GM19238 (cell line): Measurements from ENCODE around the gene LSM2.
"Not testable (repeated sequence)": the region's sequence is repeated elsewhere in the genome, so short reads cannot be mapped to it uniquely, and the experiment has no call there.

Source experiments
- DNase-seq: peaks from one replicate; pipeline ENCODE4 v3.0.0; 2011; ENCODE audit warnings: low spot score; ENCODE audit not compliant: insufficient read length

LSM2 gene

DNA sequence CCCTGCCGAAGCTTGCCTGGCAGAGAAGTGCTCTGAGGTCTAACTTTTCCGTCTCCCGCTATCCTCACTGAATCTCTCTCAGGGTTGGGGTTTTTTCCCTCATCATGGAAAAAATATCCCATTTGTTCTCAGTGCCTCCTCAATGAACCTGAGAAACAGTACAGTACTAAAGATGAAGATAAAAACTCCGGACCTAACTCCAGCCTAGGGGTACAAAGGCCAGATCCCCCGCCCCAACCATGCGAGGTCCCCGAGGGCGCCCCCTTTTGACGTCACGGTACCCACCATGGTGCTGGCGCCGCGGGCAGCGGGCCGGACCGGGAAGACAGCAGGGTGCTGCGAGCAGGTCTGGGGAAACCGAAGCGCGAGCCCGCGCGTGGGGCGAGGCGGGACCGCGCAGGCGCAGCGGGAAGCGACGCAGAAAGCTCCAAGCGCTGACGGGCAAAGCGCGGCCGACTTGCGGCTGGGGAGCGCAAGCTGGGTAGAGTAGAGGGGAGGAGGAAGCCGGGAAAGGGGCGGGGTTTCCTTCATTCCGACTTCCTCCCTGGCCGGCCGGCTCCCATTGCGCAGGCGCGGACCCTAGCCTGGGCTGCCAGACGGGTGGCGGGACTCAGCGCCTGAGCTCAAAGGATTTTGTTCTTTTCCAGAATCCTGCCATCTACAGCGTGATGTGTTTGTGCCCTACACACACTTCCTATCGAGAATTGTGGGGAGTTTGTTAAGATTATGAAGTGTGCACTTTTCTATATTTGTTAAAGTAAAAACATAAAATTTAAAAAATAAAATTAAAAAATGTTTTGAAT, at the start of gene LSM2:
Gene LSM2, minus strand, starts transcription at position 497 of the 803 bp plus-strand sequence. Its CDS starts 209 bp downstream, at position 288.
- peak; percentile 99 for DNase-seq

DNA sequence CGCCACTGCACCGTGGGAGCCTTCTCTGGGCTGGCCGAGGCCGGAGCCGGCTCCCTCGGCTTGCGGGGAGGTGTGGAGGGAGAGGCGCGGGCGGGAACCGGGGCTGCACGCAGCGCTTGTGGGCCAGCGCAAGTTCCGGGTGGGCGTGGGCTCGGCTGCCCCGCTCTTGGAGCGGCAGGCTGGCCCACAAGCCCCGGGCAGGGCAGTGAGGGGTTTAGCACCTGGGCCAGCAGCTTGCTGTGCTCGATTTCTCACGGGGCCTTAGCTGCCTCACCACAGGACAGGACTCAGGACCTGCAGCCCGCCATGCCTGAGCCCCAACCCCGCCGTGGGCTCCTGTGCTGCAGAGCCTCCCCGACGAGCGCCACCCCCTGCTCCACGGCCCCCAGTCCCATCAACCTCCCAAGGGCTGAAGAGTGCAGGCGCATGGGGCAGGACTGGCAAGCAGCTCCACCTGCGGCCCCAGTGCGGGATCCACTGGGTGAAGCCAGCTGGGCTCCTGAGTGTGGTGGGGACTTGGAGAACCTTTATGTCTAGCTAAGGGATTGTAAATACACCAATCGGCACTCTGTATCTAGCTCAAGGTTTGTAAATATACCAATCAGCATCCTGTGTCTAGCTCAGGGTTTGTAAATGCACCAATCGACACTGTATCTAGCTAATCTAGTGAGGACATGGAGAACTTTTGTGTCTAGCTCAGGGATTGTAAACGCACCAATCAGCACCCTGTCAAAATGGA, 45.4 kb upstream of the LSM2 start:
- DNase-seq, result not testable (repeated sequence)

DNA sequence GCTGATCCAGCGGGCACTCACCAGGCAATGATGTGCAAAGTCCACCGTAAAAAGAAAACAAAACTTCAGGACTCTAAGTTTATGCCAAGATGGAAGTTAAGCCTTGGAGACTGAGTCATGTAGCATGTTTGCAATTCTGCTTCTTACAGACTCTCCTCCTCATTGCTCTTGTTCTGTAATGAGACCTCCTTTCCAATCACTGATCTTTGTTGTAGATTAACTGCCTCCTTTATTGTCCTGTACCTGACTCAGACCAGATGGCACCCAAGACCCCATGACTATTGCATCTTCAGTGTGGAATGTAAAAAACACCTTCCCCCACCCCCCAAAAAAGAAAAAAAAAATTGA, 44.7 kb upstream of the LSM2 start:
- DNase-seq, result no peak

DNA sequence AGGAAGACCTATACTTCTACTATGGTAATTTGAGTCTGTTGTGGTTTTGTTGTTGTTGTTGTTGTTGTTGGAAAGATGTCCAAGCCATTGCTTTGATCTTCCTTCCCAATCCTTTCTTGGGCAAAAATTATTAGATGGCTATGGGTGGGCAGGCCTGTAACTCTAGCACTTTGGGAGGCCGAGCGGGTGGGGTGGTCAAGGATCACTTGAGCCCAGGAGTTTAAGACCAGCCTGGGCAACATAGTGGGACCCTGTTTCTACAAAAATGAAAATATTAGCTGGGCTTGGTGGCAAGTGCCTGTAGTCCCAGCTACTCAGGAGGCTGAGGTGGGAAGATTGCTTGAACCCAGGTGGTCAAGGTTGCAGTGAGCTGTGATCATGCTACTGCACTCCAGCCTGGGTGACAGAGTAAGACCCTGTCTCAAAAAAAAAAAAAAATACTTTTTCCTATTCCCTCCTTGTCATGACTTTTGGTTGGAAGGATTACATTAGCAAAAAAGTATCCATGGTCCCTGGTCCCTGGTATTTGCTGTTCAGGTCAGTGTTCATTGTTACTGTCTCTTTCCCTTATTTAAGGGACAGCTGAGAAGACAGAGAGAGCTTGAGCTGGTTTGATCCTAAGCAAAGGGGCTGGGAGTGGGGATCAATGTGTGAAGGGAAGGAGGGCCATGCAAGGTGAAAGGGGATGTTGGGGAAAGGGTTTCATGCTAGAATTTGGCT, 44.2 kb upstream of the LSM2 start:
- DNase-seq, result no peak

DNA sequence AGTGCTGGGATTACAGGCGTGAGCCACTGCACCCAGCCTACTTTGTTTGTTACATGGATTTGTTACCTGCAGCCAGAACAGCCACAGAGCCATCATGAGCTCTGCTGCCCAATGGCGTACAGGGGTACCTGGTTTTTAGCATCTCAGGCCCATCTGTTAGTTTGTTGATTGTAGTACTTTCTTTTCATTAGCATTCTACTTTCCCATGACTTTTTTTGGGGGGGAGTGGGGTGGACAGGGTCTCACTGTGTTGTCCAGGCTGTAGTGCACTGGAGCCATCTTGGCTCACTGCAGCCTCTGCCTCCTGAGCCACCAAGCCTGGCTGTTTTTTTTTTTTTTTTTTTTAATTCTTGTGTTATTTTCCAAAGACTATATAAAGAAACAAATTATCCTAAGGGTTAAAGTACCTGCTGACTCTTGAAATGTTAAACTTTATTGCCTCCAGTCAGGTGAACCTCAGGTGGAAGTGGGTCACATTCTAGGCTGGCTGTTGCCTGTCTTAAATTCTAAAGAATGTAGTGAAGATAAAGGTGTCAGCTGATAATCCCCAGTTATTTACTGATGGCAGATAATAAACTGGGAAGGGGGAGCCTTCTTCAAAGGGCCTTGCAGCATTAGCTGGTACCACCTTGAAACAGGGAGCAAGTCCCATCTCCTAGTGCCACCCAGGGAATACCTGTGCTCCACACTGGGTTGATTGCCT, 40.7 kb upstream of the LSM2 start:
- DNase-seq, result no peak

DNA sequence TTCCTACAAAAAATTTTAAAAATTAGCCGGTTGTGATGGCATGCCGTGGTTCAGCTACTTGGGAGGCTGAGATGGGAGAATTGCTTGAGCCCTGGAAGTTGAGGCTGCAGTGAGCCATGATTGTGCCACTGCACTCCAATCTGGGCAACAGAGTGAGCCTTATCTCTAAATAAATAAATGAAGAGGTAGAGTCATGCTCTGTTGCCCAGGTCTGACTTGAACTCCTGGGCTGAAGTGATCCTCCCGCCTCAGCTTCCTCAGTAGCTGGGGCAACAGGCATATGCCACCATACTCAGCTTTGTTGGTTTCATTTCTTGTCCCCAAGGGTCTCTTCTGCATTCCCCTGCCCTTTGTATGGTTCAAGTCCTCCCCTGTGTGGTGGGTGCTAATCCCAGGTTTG, 37.7 kb upstream of the LSM2 start:
- DNase-seq, result no peak

DNA sequence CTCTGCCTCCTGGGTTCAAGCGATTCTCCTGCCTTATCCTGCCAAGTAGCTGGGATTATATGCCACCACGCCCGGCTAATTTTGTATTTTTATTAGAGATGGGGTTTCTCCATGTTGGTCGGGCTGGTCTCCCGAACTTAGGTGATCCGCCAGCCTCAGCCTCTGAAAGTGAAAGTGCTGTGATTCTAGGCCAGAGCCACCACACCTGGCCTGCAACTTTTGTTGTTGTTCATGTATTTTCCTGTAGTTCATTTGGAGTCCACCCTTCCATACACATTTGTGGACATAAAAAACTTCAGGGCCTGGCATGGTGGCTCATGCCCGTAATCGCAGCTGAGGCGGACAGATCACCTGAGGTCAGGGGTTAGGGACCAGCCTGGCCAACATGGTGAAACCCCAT, 35.3 kb upstream of the LSM2 start:
- no peak for DNase-seq

DNA sequence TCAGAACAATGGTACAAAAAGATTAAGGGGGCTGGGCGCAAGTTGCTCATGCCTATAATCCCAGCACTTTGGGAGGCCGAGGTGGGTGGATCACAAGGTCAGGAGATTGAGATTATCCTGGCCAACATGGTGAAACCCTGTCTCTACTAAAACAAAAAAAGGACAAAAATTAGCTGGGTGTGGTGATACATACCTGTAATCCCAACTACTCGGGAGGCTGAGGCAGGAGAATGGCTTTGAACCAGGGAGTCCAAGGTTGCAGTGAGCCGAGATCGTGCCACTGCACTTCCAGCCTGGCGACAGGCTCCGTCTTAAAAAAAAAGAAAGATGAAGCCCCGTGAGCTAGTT, 33.0 kb upstream of the LSM2 start:
- DNase-seq, result not testable (repeated sequence)

DNA sequence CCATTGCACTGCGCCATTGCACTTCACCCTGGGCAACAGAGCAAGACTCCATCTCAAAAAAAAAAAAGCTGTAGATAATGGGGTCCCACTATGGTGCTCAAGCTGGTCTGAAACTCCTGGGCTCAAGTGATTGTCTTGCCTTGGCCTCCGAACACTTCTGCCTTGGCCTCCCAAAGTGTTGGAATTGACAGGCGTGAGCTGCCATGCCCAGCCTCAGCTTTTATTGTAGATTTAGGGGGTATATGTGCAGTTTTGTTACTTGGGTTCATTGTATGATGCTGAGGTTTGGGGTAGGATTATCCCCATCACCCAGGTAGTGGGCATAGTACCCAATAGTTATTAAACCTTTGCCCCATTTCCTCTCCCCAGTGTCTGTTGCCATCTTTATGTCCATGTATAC, 32.2 kb upstream of the LSM2 start:
- no peak for DNase-seq

DNA sequence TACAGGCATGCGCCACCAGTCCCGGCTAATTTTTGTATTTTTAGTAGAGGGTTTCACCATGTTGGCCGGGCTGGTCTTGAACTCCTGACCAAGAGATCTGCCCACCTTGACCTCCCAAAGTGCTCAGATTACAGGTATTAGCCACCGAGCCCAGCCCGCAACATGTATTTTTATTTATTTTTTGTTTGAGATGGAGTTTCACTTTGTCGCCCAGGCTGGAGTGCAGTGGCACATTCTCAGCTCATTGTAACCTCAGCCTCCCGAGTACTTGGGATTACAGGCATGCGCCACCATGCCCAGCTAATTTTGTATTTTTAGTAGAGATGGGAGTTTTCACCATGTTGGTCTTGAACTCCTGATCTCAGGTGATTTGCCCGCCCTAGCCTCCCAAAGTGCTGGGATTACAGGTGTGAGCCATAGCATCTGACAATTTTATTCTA, 31.4 kb upstream of the LSM2 start:
- not testable (repeated sequence) for DNase-seq

DNA sequence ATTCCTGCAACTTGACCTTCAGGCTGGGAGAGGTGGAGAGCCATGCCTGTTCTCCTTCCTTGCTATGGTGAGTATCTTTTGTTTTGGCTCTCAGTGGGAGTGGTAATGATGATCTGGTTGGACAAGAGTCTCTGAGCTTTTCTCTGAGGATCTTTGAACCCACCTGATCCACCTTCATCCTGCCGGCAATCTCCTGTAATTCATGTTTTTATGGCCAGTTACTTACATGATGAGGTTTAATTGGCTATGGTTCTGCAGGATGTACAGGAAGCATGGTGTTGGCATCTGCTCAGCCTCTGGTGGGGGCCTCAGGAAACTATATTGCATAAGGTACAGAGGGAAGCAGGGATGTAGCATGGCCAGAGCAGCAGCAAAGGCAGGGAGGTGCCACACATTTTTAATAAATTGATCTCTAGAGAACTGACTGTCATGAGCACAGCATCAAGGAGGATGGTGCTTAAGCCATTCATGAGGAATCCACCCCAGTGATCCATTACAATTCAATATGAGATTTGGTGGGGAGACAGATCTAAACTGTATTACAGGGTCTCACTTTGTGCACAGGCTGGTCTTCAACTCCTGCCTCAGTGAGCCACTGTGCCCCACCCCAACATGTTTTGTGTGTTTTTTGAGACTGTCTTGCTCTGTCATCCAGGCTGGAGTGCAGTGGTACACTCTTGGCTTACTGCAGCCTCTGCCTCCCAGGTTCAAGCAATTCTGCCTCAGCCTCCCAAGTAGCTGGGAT, 30.8 kb upstream of the LSM2 start:
- DNase-seq, result no peak

DNA sequence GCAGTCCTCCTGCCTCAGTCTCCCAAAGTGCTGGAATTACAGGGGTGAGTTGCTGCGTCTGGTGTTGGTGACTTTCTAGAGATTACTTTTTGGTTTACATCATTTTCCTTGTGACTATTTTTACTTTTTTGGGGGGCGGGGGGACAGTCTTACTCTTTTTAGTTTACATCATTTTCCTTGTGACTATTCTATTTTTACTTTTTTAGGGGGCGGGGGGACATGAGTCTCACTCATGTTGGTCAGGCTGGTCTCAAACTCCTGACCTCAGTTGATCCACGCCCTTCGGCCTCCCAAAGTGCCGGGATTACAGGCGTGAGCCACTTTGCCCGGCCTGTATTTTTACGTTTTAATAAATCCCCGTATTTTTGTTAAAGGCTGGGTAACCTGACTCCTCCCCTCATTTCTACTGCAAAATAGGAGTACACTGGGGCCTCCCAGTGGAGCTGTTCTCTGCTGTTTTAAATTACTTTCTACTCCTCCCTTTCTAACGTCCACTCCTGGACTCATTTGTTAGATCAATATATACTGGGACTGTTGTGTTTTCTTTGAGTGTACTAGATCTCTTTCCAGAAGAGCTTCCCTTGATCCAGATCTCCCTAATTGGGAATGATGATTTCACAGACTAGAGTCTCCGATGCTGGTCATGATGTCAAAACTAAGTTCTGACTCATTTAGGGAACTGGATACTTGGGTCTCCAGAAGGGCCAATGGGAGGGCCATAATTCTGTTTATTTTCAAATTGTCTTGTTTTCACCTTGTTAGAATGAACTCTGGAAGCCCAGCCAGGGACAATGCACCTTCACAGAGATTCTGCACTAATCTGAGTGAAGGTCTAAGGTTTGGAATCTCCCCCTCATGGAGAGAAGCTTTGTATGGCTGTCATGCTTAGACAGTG, 30.0 kb upstream of the LSM2 start:
- DNase-seq, result no peak

DNA sequence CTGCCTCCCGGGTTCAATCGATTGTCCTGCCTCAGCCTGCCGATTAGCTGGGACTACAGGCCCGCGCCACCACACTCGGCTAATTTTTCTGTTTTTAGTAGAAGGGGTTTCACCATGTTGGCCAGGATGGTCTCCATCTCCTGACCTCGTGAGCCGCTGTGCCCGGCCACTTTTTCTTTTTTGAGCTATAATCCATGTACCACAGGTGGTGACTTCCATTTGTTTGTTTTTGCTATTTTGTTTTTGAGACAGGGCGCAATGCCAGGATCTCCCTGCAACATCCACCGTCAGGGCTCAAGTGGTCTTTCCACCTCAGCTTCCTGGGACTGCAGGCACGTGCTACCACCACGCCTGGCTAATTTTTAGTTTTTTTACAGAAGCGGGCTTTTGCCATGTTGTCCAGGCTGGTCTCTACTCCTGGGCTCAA, 29.3 kb upstream of the LSM2 start:
- no peak for DNase-seq

DNA sequence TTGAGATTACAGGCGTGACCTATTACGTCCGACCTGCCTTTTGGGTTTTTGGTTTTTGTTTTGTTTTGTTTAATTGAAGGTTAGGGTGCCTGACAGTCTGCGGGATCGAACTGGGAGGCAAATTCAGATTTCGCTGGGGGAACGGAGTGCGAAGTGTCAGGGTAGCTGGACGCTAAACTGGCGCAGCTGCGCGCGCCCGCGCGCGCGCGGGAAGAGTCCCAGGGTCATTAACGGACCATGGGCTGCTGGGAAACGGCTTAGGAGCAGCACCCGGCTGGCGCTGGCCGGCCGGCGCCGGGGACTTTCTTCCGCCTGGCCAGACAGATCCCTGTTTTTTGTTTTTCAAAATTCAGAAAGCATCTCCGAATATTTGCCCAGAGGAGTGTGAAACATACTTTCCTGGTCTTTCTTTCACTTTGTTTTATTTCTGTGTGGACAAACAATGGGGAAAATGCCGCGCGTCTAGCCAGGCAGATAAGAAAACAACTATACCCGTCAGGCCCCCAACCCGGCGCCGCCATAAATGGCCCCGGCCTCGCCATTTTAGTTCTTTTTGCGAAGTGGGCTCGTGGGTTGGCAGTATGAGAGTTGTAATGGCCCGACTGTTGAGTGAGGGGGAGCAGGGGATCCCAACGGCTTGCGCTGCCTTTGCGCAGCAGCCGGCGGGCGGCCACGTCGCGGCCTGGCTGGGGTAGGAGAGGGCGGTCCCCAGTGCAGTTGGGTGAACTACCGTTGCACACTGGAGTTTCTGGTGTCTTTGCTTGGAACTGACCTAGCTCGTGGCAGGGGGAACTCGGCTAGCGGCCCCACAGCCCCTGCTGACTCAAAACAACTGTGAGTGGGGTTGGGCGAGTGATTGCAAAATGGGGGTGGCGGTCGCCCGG, 27.8 kb upstream of the LSM2 start:
- peak; percentile 71 for DNase-seq

DNA sequence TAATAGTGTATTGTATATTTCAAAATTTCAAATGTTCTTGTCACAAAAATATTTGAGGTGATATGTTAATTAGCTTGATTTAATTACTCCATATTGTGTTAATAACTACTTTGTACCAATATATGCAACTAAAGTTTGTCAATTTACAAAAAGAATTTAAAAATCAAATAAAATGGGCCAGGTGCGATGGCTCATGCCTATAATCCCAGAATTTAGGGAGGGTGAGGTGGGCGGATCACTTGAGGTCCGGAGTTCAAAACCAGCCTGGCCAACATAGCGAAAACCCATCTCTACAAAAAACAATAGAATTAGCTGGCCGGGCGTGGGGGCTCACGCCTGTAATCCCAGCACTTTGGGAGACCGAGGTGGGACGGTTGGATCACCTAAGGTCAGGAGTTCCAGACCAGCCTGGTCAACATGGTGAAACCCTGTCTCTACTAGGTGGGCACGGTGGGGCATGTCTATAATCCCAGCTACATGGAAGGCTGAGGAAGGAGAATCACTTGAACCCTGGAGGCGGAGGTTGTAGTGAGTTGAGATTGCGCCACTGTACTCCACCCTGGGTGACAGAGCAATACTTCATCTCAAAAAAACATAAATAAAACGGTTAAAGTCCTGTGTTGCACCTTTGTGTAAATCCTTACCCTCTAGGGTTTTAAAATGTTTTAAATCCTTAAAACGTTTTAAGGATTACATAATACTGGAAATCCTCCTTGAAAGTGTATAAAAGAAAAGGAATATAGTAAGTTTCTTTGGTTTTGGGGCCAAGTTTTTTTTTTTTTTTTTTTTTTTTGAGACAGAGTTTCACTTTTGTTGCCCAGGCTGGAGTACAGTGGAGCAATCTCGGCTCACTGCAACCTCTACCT, 24.8 kb upstream of the LSM2 start:
- DNase-seq, result no peak

DNA sequence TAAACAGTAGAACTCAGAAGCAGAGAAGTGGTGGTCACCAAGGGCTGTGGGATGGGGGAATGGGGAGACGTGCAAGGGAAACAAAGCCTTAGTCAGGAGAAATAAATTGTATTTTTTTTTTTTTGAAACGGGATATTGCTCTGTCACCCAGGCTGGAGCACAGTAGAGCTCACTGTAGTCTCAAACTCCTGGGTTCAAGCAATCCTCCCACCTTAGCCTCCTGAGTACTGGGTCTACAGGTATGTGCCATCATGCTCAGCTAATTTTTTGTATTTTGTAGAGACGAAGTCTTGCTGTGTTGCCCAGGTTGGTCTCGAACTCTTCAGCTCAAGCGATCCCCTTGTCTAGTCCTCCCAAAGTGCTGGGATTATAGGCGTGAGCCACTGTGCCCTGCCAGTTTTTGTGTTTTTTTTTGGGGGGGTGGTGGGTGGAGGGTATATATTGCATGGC, 24.1 kb upstream of the LSM2 start:
- DNase-seq, result no peak

DNA sequence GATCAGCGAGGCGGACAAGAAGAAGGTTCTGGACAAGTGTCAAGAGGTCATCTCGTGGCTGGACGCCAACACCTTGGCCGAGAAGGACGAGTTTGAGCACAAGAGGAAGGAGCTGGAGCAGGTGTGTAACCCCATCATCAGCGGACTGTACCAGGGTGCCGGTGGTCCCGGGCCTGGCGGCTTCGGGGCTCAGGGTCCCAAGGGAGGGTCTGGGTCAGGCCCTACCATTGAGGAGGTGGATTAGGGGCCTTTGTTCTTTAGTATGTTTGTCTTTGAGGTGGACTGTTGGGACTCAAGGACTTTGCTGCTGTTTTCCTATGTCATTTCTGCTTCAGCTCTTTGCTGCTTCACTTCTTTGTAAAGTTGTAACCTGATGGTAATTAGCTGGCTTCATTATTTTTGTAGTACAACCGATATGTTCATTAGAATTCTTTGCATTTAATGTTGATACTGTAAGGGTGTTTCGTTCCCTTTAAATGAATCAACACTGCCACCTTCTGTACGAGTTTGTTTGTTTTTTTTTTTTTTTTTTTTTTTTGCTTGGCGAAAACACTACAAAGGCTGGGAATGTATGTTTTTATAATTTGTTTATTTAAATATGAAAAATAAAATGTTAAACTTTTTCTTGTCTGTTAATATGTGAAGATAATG, 23.0 kb upstream of the LSM2 start:
- no peak for DNase-seq
